ENCODE results near the gene FTSJ3. TPM values are rescaled to one million over a fixed set of nuclear protein-coding genes. Genes with fewer than 3 reads are reported as not detected.

The FTSJ3 gene
- polyA plus RNA-seq, 1 of the 3 experiments (the other 2 are of a cell fraction) = 148 TPM

DNA sequence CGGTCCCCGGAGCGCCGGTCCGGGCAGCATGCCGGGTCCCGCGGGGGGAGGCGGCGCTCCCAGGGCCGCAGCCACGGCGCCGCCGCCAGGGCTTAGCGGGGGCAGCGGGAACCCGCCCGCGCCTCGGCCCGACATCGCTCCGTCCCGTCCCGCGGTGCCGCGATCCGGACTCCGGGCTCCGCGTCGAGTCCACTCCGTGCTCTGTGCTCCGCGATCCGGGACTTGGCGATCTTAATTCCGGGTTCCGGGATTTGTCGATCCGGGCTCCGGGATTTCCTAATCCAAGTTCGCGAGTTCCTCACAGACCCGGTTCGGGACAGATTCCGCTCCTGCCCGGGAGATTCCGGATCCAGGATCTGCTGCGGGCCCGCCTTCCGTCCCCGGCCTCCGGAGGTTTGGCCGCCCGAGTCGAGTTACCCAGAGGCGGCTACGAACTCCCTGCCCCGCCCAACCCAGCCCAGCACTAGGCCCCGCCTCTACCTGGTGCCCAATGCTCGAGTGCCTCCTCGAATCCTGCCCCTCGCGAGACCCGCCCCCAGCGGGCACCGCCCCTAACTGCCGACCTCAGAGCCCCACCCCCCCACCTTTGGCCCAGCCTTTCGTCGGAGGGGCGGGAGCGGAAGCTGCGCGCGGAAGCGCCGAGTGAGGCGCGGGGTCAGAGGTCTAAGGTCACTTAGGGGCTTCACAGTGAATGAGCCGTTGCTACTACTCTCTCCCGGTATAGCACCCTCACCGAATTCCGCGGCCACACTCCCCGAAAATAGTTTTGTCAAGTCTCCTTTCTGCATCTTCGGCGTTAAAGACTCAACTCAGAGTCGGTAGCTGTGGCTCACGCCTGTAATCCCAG is 15.3 kb upstream of the FTSJ3 start, which contains the start of gene SMARCD2 (continued):
- TF ChIP-seq, protein P1, sequence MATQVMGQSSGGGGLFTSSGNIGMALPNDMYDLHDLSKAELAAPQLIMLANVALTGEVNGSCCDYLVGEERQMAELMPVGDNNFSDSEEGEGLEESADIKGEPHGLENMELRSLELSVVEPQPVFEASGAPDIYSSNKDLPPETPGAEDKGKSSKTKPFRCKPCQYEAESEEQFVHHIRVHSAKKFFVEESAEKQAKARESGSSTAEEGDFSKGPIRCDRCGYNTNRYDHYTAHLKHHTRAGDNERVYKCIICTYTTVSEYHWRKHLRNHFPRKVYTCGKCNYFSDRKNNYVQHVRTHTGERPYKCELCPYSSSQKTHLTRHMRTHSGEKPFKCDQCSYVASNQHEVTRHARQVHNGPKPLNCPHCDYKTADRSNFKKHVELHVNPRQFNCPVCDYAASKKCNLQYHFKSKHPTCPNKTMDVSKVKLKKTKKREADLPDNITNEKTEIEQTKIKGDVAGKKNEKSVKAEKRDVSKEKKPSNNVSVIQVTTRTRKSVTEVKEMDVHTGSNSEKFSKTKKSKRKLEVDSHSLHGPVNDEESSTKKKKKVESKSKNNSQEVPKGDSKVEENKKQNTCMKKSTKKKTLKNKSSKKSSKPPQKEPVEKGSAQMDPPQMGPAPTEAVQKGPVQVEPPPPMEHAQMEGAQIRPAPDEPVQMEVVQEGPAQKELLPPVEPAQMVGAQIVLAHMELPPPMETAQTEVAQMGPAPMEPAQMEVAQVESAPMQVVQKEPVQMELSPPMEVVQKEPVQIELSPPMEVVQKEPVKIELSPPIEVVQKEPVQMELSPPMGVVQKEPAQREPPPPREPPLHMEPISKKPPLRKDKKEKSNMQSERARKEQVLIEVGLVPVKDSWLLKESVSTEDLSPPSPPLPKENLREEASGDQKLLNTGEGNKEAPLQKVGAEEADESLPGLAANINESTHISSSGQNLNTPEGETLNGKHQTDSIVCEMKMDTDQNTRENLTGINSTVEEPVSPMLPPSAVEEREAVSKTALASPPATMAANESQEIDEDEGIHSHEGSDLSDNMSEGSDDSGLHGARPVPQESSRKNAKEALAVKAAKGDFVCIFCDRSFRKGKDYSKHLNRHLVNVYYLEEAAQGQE (IDR thresholded peaks at IDR 0.05; ENCODE audit: low read depth, low read length) = peak; percentile 79; the same call in 1 of the 2 replicates
- TF ChIP-seq FOXM1 (IDR thresholded peaks at IDR 0.05; ENCODE audit: low read depth) (peak; percentile 53; the same call in 1 of the 2 replicates), GABPA (IDR thresholded peaks at IDR 0.05; ENCODE audit: low read depth) (peak; percentile 84), EZH2phosphoT487 (IDR thresholded peaks at IDR 0.05; ENCODE audit: borderline replicate concordance, low read depth) (no peak), TAF1 (IDR thresholded peaks at IDR 0.05; ENCODE audit: borderline replicate concordance, low read depth, low read length) (peak; percentile 95), YY1 (IDR thresholded peaks at IDR 0.05; ENCODE audit: low read depth) (peak; percentile 89), FOSL2 (IDR thresholded peaks at IDR 0.05; ENCODE audit: borderline replicate concordance, low read depth) (peak; percentile 47; the same call in 1 of the 2 replicates), RCOR1 (IDR thresholded peaks at IDR 0.05; ENCODE audit: low read length) (peak; percentile 87), JUND (IDR thresholded peaks at IDR 0.05) (peak; percentile 100), MEF2A (IDR thresholded peaks at IDR 0.05; ENCODE audit: borderline replicate concordance, low read depth) (peak; percentile 68; the same call in 1 of the 2 replicates), RFX5 (IDR thresholded peaks at IDR 0.05; ENCODE audit: low read length) (peak; percentile 91)
- TF ChIP-seq, protein P2, sequence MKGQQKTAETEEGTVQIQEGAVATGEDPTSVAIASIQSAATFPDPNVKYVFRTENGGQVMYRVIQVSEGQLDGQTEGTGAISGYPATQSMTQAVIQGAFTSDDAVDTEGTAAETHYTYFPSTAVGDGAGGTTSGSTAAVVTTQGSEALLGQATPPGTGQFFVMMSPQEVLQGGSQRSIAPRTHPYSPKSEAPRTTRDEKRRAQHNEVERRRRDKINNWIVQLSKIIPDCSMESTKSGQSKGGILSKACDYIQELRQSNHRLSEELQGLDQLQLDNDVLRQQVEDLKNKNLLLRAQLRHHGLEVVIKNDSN (IDR thresholded peaks at IDR 0.05; ENCODE audit: borderline replicate concordance, low read depth) = 0 out of 2 replicates have a peak, but pooled peaks have one; percentile 50

DNA sequence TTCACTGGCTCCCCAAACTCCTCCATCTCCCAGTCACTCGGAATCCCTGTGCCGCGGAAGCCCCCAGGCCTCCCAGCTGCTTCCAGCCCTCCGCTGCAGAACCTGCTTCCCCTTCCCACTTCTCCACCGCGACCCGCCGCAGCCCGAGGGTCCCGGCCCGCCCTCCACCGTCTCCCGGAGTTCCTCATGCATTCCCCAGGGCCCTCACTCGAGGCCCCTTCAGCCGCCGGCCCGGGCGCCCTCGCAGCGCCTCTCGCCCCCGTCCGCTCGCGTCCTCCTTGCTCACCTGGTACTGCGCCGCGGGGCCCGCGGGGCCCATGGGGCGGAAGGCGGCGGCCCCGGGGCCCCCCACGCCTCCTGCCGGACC is 14.7 kb upstream of the FTSJ3 start:
- Histone ChIP-seq H4K20me1 (ENCODE audit: insufficient read depth) (peaks cover 21% of the 10 kb centered on the region; the same call in 1 of the 2 replicates), H3K4me2 (peak overlapping the region; percentile 93), H3K79me2 (ENCODE audit: insufficient read depth) (peaks cover 51% of the 10 kb centered on the region), H3K9ac (peak overlapping the region; percentile 89), H3F3A (replicated peaks; ENCODE audit: insufficient read depth) (peaks cover 9% of the 10 kb centered on the region), H2AFZ (ENCODE audit: low read depth) (peak overlapping the region; percentile 68), H3K9me3 (no peaks in the 10 kb centered on the region), H3K9me2 (no peaks in the 10 kb centered on the region), H3K27me3 (ENCODE audit: insufficient read depth) (no peaks in the 10 kb centered on the region), H3K4me3 (ENCODE audit: low read depth in 2 of 2, low read length in 1 of 2) (peak overlapping the region; percentile 59 to 76), H3K36me3 (replicated peaks in 1 of 2; ENCODE audit: control insufficient read depth in 1 of 2, insufficient read depth in 2 of 2, low read length in 1 of 2) (peaks cover 0 to 3% of the 10 kb centered on the region in 2 experiments), H3K27ac (ENCODE audit: low read depth in 2 of 2, low read length in 1 of 2) (peak overlapping the region; percentile 67 to 97), H3K4me1 (ENCODE audit: control insufficient read depth in 1 of 2, insufficient read depth in 2 of 2, low read depth in 1 of 2, low read length in 1 of 2) (peaks cover 27 to 41% of the 10 kb centered on the region in 2 experiments)
- ChIA-PET CTCF (interaction anchor here (0.7 to 9.1 kb wide), 6 partner anchors 14 to 68 kb away, joined by 3 to 96 read pairs (median 5); partner anchors contain the start of genes CCDC47, DDX42, FTSJ3 and PSMC5), POLR2A (interaction anchor here (1.1 to 9.2 kb wide), 5 partner anchors 12 to 664 kb away, joined by 3 to 108 read pairs (median 5); partner anchors contain the start of genes CCDC47, CEP95, DDX42 and DDX5)
- no peak for DNase-seq
- WGBS (ENCODE audit: low lambda C conversion rate) = 0% methylated on average over 12 of the region's 36 CpGs
- no peak for TF ChIP-seq SMC3 (IDR thresholded peaks at IDR 0.05; ENCODE audit: low read depth, low read length)
- no peak for TF ChIP-seq JUND (IDR thresholded peaks at IDR 0.05)
- TF ChIP-seq YY1 (IDR thresholded peaks at IDR 0.05; ENCODE audit: low read depth) = no peak
- no peak for TF ChIP-seq EZH2phosphoT487 (IDR thresholded peaks at IDR 0.05; ENCODE audit: borderline replicate concordance, low read depth)
- TF ChIP-seq FOXM1 (IDR thresholded peaks at IDR 0.05; ENCODE audit: low read depth) = no peak
- no peak for TF ChIP-seq GABPA (IDR thresholded peaks at IDR 0.05; ENCODE audit: low read depth)
- no peak for TF ChIP-seq GATA2 (CRISPR knock-in tag; IDR thresholded peaks at IDR 0.05)
- TF ChIP-seq, protein P2 (IDR thresholded peaks at IDR 0.05; ENCODE audit: borderline replicate concordance, low read depth) = no peak
- TF ChIP-seq RCOR1 (IDR thresholded peaks at IDR 0.05; ENCODE audit: low read length) = no peak
